ENCODE measurements around the gene SCGB3A2. TPM values are rescaled to one million over a fixed set of nuclear protein-coding genes. Genes with fewer than 3 reads are reported as not detected.

The SCGB3A2 gene
- total RNA-seq, 4 donors from 2014 or later: not detected

- WGBS, 2 donors: 65 to 66% methylated on average over 12 of the region's 12 CpGs
- intact Hi-C loops (cut with DNase I; ENCODE audit: low total_unique reads): no loop called here
- TF ChIP-seq CTCF (IDR thresholded peaks at IDR 0.05): no peak
- no peak for TF ChIP-seq POLR2A (IDR thresholded peaks at IDR 0.05)
- H3K4me3 ChIP-seq (ENCODE audit: low read depth, poor library complexity, severe bottlenecking): no peak overlapping the region
- DNase-seq (ENCODE audit: low spot score in 2 of 2): no peak
Measured at GRCh38 chr5:147901599-147902039, 23.1 kb downstream of the SCGB3A2 start.

GRCh38 chr5:147902609-147903115 is 24.2 kb downstream of the SCGB3A2 start:
- no peak for DNase-seq (ENCODE audit: low spot score in 2 of 2)
- no peak overlapping the region for H3K4me3 ChIP-seq (ENCODE audit: low read depth, poor library complexity, severe bottlenecking)
- intact Hi-C loops (cut with DNase I; ENCODE audit: low total_unique reads): no loop called here
- TF ChIP-seq POLR2A (IDR thresholded peaks at IDR 0.05): no peak
- no peak for TF ChIP-seq CTCF (IDR thresholded peaks at IDR 0.05)

GRCh38 chr5:147904110-147904509 is 25.6 kb downstream of the SCGB3A2 start:
- DNase-seq (ENCODE audit: low spot score in 2 of 2): no peak
- intact Hi-C loops (cut with DNase I; ENCODE audit: low total_unique reads): no loop called here
- no peak overlapping the region for H3K4me3 ChIP-seq (ENCODE audit: low read depth, poor library complexity, severe bottlenecking)
- TF ChIP-seq CTCF (IDR thresholded peaks at IDR 0.05): no peak
- no peak for TF ChIP-seq POLR2A (IDR thresholded peaks at IDR 0.05)
- 78 to 81% methylated on average over 4 of the region's 4 CpGs for WGBS, 2 donors

- 39 to 44% methylated on average over 8 of the region's 8 CpGs for WGBS, 2 donors
- intact Hi-C loops (cut with DNase I; ENCODE audit: low total_unique reads): no loop called here
- no peak for TF ChIP-seq POLR2A (IDR thresholded peaks at IDR 0.05)
- no peak within 1 kb of the TSS for H3K4me3 ChIP-seq (ENCODE audit: low read depth, poor library complexity, severe bottlenecking)
- DNase-seq (ENCODE audit: low spot score in 2 of 2): no peak
Measured at GRCh38 chr5:147906326-147907095, 28.0 kb downstream of the SCGB3A2 start, which contains the start of gene C5orf46. C5orf46 (minus strand) TSS chr5:147906538; CDS start chr5:147906501, 37 bp downstream.

GRCh38 chr5:147911427-147911826 is 32.9 kb downstream of the SCGB3A2 start:
- 39 to 41% methylated on average over 6 of the region's 6 CpGs for WGBS, 2 donors
- peak in 1 of 2 donors; percentile 49 for DNase-seq (ENCODE audit: low spot score in 2 of 2)
- intact Hi-C loops (cut with DNase I; ENCODE audit: low total_unique reads): no loop called here
- H3K4me3 ChIP-seq (ENCODE audit: low read depth, poor library complexity, severe bottlenecking): no peak overlapping the region
- TF ChIP-seq POLR2A (IDR thresholded peaks at IDR 0.05) (no peak), CTCF (IDR thresholded peaks at IDR 0.05) (no peak)

GRCh38 chr5:147912011-147912410 is 33.5 kb downstream of the SCGB3A2 start:
- no peak for DNase-seq (ENCODE audit: low spot score in 2 of 2)
- intact Hi-C loops (cut with DNase I; ENCODE audit: low total_unique reads): no loop called here
- no peak overlapping the region for H3K4me3 ChIP-seq (ENCODE audit: low read depth, poor library complexity, severe bottlenecking)
- 49 to 51% methylated on average over 1 of the region's 1 CpG for WGBS, 2 donors
- TF ChIP-seq CTCF (IDR thresholded peaks at IDR 0.05) (no peak), POLR2A (IDR thresholded peaks at IDR 0.05) (no peak)
